NT2/D1 (cell line): Measurements from ENCODE around the gene KRTAP5-7.

Experiments used
- YY1 ChIP-seq: IDR thresholded peaks from 2 replicates; pipeline ENCODE4 v1.6.1; 2011; ENCODE audit not compliant: insufficient read length, insufficient read depth
- ZNF274 ChIP-seq: IDR thresholded peaks from 2 replicates; pipeline ENCODE4 v1.6.1; 2011; ENCODE audit warnings: mild to moderate bottlenecking, low read depth, low read length

- TF ChIP-seq YY1: no peak
- no peak for TF ChIP-seq ZNF274
Measured at GRCh38 chr11:71545405-71545966, 18.4 kb downstream of the KRTAP5-7 start.
